ENCODE results near the gene SLC39A5. TPM values are rescaled to one million over a fixed set of nuclear protein-coding genes. Genes with fewer than 3 reads are reported as not detected.
A peak's percentile ranks its signal among the peaks of the same experiment; 100 is the strongest.

SLC39A5 gene
- polyA plus RNA-seq, 1 donor from 2014 or later = 0.33 TPM

DNA sequence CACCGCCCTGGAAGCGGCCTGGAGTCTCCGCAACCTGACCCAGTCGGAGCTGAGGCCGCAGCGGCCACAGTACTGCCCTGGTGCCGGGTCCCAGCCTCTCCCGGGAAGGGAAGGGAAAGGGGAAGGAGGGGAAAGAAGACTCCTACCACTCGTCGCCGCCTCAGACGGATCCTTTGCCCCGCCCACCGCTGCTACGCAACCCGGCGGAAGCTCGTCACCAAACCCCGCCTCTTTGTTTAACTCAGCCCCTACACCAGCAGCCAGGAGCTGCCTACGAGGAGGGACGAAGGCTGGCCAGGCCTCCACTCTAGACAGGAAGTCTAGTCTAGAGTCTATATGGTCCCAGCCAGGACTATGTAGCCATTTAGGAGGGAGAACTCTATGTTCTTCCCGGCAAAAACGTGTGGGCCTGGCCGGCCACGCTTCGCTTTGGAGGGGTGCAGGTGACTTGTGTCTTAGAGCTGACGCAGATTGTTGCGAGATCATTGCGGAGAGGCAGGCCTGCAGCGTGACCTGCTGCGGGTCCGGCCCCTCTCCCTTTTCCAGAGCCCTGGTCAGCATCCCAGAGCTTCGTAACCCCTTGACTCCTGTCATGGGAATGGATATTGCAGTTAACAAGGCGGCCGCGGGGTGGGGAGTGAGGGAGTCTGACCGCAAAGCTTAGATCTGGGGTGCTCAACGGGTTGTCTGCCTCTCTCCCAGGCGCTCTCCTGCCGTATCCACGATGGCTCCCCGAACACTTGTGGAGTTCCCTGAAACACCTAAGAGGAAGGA is 7.9 kb upstream of the SLC39A5 start, which contains the start of gene RNF41:
Gene RNF41 (minus strand): TSS at position 166 of the 774 bp plus-strand sequence. CDS start 7,875 bp downstream, outside the sequence.
- Histone ChIP-seq H3K4me2 (ENCODE audit: low read length) (peak within 1 kb of the TSS; percentile 93), H3K4me3 (ENCODE audit: low read length) (peak within 1 kb of the TSS; percentile 78), H3K79me2 (replicated peaks; ENCODE audit: insufficient read depth, low read length) (peaks cover 9% of the 10 kb centered on the region), H3K9me3 (ENCODE audit: low read length) (no peaks in the 10 kb centered on the region), H3F3A (ENCODE audit: insufficient read depth, low read length, poor library complexity, severe bottlenecking) (peaks cover 5% of the 10 kb centered on the region), H2AFZ (ENCODE audit: low read depth, low read length) (peak within 1 kb of the TSS; percentile 86), H3K27ac (ENCODE audit: low read length) (peak within 1 kb of the TSS; percentile 99), H3K36me3 (ENCODE audit: insufficient read depth, low read length) (no peaks in the 10 kb centered on the region), H3K9ac (ENCODE audit: low read length) (peak within 1 kb of the TSS; percentile 97), H4K20me1 (ENCODE audit: insufficient read depth) (no peaks in the 10 kb centered on the region), H3K9me2 (ENCODE audit: insufficient read depth, low read length) (no peaks in the 10 kb centered on the region), H3K27me3 (ENCODE audit: insufficient read depth, low read depth, low read length) (no peaks in the 10 kb centered on the region)
- TF ChIP-seq REST (IDR thresholded peaks at IDR 0.05; ENCODE audit: borderline replicate concordance) (peak; percentile 21), CTCF (IDR thresholded peaks at IDR 0.05; ENCODE audit: poor library complexity, severe bottlenecking) (no peak), RAD21 (conservative IDR thresholded peaks at IDR 0.05) (no peak), TAF1 (IDR thresholded peaks at IDR 0.05; ENCODE audit: low read depth) (no peak), EP300 (conservative IDR thresholded peaks at IDR 0.05; ENCODE audit: poor library complexity, severe bottlenecking) (peak; percentile 38), EZH2 (IDR thresholded peaks at IDR 0.05; ENCODE audit: borderline replicate concordance, insufficient read depth, low read length, poor library complexity, severe bottlenecking) (no peak), SMC3 (conservative IDR thresholded peaks at IDR 0.05; ENCODE audit: poor library complexity) (no peak), MXI1 (conservative IDR thresholded peaks at IDR 0.05; ENCODE audit: poor library complexity, severe bottlenecking) (peak; percentile 68), POLR2AphosphoS5 (IDR thresholded peaks at IDR 0.05) (peak; percentile 97)

DNA sequence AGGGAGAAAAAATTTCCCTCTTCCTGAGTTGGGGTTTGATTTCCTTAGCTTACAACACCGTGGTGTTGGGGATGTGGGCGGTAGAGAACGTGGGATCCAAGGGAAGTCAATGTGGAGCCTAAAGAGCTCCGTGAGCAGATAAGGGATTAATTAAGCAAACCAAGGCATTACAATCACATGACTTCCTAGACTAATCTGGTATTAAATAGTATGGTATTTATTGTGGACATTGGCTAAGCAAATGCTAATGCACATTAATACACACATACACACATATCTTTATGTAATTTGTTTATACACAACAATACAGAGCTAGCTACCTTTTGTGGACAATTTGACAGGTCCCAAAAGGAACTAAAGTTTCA is 7.3 kb upstream of the SLC39A5 start:
- Histone ChIP-seq H2AFZ (ENCODE audit: low read depth, low read length) (peak overlapping the region; percentile 86), H3K27me3 (ENCODE audit: insufficient read depth, low read depth, low read length) (no peaks in the 10 kb centered on the region), H3K4me3 (ENCODE audit: low read length) (peak overlapping the region; percentile 78), H3K4me2 (ENCODE audit: low read length) (peak overlapping the region; percentile 93), H4K20me1 (ENCODE audit: insufficient read depth) (no peaks in the 10 kb centered on the region), H3K9ac (ENCODE audit: low read length) (peak overlapping the region; percentile 97), H3K36me3 (ENCODE audit: insufficient read depth, low read length) (no peaks in the 10 kb centered on the region), H3K79me2 (replicated peaks; ENCODE audit: insufficient read depth, low read length) (peaks cover 9% of the 10 kb centered on the region), H3K27ac (ENCODE audit: low read length) (peak overlapping the region; percentile 99), H3F3A (ENCODE audit: insufficient read depth, low read length, poor library complexity, severe bottlenecking) (peaks cover 5% of the 10 kb centered on the region), H3K9me2 (ENCODE audit: insufficient read depth, low read length) (no peaks in the 10 kb centered on the region), H3K9me3 (ENCODE audit: low read length) (no peaks in the 10 kb centered on the region)
- no peak for TF ChIP-seq CTCF (IDR thresholded peaks at IDR 0.05; ENCODE audit: poor library complexity, severe bottlenecking)
- TF ChIP-seq TAF1 (IDR thresholded peaks at IDR 0.05; ENCODE audit: low read depth) = no peak
- TF ChIP-seq POLR2AphosphoS5 (IDR thresholded peaks at IDR 0.05) = no peak
- TF ChIP-seq REST (IDR thresholded peaks at IDR 0.05; ENCODE audit: borderline replicate concordance) = no peak
- no peak for TF ChIP-seq MXI1 (conservative IDR thresholded peaks at IDR 0.05; ENCODE audit: poor library complexity, severe bottlenecking)
- TF ChIP-seq RAD21 (conservative IDR thresholded peaks at IDR 0.05) = no peak
- TF ChIP-seq EZH2 (IDR thresholded peaks at IDR 0.05; ENCODE audit: borderline replicate concordance, insufficient read depth, low read length, poor library complexity, severe bottlenecking) = no peak
